ENCODE measurements around the gene POLR2I. TPM values are rescaled to one million over a fixed set of nuclear protein-coding genes. Genes with fewer than 3 reads are reported as not detected.

POLR2I gene
- 10 to 100 TPM; 86.8 to 87.4 TPM for total RNA-seq

DNA sequence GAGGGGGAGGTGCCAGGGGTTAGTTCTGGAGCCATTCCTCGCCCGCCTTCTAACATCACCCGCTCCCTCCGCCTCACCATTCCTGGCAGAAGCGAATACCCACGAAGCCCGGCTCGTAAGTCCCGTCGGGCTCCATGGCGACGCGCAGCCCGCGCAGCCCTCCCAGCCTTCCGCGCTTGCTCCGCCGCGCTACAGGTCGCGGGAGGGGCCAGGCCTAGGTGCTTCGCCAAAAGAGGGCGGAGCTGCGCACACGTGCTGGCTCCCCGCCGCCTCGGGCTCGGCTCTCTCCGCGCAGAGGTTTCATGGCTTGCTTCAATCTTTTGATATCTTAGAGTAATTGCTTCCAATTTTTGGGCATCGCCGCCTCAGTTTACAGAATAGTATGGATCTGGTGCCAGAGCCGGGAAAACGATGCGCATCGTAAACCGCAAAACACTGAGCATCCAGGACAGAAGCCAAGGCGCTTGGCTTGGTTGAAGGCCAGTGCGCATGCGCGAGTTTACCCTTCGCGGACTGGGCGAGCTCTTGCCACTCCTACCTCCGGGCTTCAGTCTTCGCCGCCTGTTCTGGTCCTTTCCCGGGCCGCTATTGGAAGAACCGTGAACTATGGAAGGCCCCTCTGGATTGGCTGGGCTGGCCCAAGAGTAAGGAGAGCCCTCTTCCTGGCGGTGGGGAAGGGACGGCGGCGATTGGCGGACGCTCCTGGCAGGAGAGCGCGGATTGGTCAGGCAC lies at the start of gene POLR2I:
POLR2I (minus strand) TSS at position 155 of the 732 bp plus-strand sequence; CDS start at position 136, 19 bp downstream.
- H3K27ac Mint-ChIP-seq = peak within 1 kb of the TSS; percentile 91
- peaks cover 30% of the 10 kb centered on the region for H3K4me1 Mint-ChIP-seq (ENCODE audit: low read depth)
- H3K27me3 Mint-ChIP-seq (ENCODE audit: low read depth) = no peaks in the 10 kb centered on the region
- DNase-seq = peak; percentile 99
- H3K36me3 Mint-ChIP-seq (ENCODE audit: low read depth) = peaks cover 22% of the 10 kb centered on the region
- intact Hi-C loops (cut with micrococcal nuclease) = loop anchor here (1.0 to 10.0 kb wide), 11 partner anchors 13 to 660 kb away; partner anchors contain the start of genes ALKBH6, CAPNS1, KMT2B and LIN37
- H3K9me3 Mint-ChIP-seq = no peaks in the 10 kb centered on the region
- H3K4me3 Mint-ChIP-seq = peak within 1 kb of the TSS; percentile 99
- CTCF ChIA-PET = interaction anchor here (0.9 kb wide), 1 partner anchor 13 kb away, joined by 5 read pairs; no protein-coding TSS in a partner anchor

DNA sequence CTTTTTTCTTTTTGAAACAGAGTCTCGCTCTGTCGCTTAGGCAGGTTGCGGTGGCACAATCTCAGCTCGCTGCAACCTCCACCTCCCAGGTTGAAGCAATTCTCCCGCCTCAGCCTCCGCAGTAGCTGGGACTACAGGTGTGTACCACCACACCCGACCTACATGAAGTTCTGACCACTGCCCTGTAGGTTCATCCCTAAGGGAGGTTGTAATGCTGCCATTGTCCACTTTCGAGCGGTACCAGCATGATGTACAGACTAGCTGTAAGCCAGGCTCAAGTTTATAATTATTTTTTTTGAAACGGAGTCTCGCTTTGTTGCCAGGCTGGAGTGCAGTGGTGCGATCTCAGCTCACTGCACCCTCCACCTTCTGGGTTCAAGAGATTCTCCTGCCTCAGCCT lies 49.1 kb upstream of the POLR2I start:
- CTCF ChIA-PET = interaction anchor here (1.2 kb wide), 1 partner anchor 36 kb away, joined by 3 read pairs; no protein-coding TSS in a partner anchor
- Mint-ChIP-seq H3K4me3 (no peak overlapping the region), H3K27me3 (ENCODE audit: low read depth) (no peaks in the 10 kb centered on the region), H3K36me3 (ENCODE audit: low read depth) (peaks cover 2% of the 10 kb centered on the region), H3K4me1 (ENCODE audit: low read depth) (no peaks in the 10 kb centered on the region), H3K9me3 (no peaks in the 10 kb centered on the region), H3K27ac (no peak overlapping the region)
- intact Hi-C loops (cut with micrococcal nuclease) = no loop called here
- no peak for DNase-seq

DNA sequence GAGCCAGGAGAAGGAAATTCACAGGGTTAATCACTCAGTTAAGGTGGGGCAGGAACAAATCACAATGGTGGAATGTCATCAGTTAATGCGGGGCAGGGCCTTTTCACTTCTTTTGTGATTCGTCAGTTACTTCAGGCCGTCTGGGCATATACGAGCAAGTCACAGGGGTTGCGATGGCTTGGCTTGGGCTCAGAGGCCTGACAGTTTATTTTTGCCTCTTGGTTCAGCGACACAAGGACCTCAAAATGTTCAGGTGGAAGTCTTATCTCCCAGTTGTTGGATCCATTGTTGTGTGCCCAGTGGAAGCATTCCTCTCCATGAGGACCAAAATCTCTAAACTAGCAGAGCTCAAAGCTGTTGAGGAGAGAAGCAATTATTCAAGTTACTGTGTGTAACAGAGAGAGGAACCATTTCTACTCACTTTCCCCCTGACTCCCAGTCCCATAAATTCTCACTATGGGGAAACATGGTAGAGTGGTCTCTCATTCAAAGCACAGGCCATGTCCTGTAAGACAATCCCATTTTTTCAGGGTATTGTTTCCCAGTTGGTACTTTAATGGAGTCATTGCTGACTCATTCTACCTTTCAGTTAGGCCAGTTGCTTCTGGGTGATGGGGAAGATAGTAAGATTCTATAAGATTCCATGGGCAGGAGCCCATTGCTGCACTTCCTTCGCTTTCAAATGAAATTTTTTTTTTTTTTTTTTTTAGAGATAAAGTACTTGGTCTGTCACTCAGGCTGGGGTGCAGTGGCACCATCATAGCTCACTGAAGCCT lies 46.3 kb upstream of the POLR2I start:
- Mint-ChIP-seq H3K9me3 (no peaks in the 10 kb centered on the region), H3K36me3 (ENCODE audit: low read depth) (peaks cover 2% of the 10 kb centered on the region), H3K27me3 (ENCODE audit: low read depth) (no peaks in the 10 kb centered on the region), H3K4me3 (no peak overlapping the region), H3K27ac (no peak overlapping the region), H3K4me1 (ENCODE audit: low read depth) (no peaks in the 10 kb centered on the region)
- no peak for DNase-seq
- intact Hi-C loops (cut with micrococcal nuclease) = no loop called here
- CTCF ChIA-PET = no interaction called here

GRCh38 chr19:36153126-36153525 lies 38.5 kb upstream of the POLR2I start:
- intact Hi-C loops (cut with micrococcal nuclease) = no loop called here
- H3K4me1 Mint-ChIP-seq (ENCODE audit: low read depth) = no peaks in the 10 kb centered on the region

DNA sequence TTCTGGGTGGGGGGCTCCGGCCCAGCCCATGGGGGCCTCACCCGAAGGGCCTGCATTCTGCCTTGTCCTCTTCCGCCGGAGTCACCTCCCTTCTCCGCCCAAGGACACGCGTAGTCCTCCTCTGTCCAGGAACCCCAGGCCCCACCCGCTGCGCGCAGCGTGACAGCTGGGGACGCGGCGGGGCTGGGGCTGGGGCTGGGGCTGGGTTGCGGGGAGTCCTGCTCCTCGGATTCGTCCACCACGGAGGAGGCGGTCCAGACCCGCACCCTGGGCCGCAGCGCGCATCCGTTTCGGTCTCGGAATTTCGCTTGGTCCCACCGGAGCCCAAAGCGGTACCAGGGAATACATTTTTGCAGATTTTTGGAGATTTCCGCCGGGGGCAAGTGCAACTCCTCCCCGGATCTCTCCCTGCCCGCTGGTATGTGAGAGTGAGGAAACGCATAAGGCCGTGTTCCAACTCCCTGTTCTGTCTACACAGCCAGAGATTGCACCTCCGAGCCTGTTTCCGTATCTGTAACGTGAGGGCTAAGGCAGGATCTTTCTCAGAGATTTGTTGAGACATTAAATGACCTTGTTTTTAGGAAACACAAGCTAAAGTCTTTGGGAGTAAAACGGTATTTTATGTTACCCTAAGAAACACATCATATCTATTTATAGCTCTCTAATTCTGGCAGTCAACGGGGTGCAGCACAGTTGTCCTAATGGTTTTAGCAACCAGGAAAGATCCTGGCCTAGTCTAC lies 37.8 kb upstream of the POLR2I start, which contains the start of gene COX7A1:
COX7A1 (minus strand) TSS at position 96 of the 740 bp plus-strand sequence; CDS start at position 56, 40 bp downstream.
- CTCF ChIA-PET = interaction anchor here (0.7 to 1.2 kb wide), 3 partner anchors 17 to 221 kb away, joined by 3 to 6 read pairs (median 3); no protein-coding TSS in a partner anchor
- H3K4me1 Mint-ChIP-seq (ENCODE audit: low read depth) = no peaks in the 10 kb centered on the region
- intact Hi-C loops (cut with micrococcal nuclease) = no loop called here
- DNase-seq = no peak
- no peak within 1 kb of the TSS for H3K4me3 Mint-ChIP-seq
- no peaks in the 10 kb centered on the region for H3K27me3 Mint-ChIP-seq (ENCODE audit: low read depth)
- H3K36me3 Mint-ChIP-seq (ENCODE audit: low read depth) = peaks cover 12% of the 10 kb centered on the region
- H3K27ac Mint-ChIP-seq = no peak within 1 kb of the TSS
- no peaks in the 10 kb centered on the region for H3K9me3 Mint-ChIP-seq

More at GRCh38 chr19:36153126-36153525, 38.5 kb upstream of the POLR2I start:
- H3K27ac Mint-ChIP-seq = no peak overlapping the region
- no peaks in the 10 kb centered on the region for H3K9me3 Mint-ChIP-seq
- H3K4me3 Mint-ChIP-seq = no peak overlapping the region
- CTCF ChIA-PET = interaction anchor here (0.7 to 0.9 kb wide), 2 partner anchors 17 to 222 kb away, joined by 3 to 6 read pairs; no protein-coding TSS in a partner anchor
- H3K36me3 Mint-ChIP-seq (ENCODE audit: low read depth) = peaks cover 12% of the 10 kb centered on the region
- DNase-seq = no peak
- no peaks in the 10 kb centered on the region for H3K27me3 Mint-ChIP-seq (ENCODE audit: low read depth)

- intact Hi-C loops (cut with micrococcal nuclease) = no loop called here
- H3K36me3 Mint-ChIP-seq (ENCODE audit: low read depth) = peaks cover 17% of the 10 kb centered on the region
- no peak overlapping the region for H3K27ac Mint-ChIP-seq
- no peaks in the 10 kb centered on the region for H3K9me3 Mint-ChIP-seq
- H3K4me3 Mint-ChIP-seq = no peak overlapping the region
- CTCF ChIA-PET = interaction anchor here (1.2 kb wide), 1 partner anchor 18 kb away, joined by 3 read pairs; no protein-coding TSS in a partner anchor
- DNase-seq = no peak
- no peaks in the 10 kb centered on the region for H3K4me1 Mint-ChIP-seq (ENCODE audit: low read depth)
- H3K27me3 Mint-ChIP-seq (ENCODE audit: low read depth) = no peaks in the 10 kb centered on the region
These were observed 37.3 kb upstream of the POLR2I start for GRCh38 chr19:36152019-36152351.

DNA sequence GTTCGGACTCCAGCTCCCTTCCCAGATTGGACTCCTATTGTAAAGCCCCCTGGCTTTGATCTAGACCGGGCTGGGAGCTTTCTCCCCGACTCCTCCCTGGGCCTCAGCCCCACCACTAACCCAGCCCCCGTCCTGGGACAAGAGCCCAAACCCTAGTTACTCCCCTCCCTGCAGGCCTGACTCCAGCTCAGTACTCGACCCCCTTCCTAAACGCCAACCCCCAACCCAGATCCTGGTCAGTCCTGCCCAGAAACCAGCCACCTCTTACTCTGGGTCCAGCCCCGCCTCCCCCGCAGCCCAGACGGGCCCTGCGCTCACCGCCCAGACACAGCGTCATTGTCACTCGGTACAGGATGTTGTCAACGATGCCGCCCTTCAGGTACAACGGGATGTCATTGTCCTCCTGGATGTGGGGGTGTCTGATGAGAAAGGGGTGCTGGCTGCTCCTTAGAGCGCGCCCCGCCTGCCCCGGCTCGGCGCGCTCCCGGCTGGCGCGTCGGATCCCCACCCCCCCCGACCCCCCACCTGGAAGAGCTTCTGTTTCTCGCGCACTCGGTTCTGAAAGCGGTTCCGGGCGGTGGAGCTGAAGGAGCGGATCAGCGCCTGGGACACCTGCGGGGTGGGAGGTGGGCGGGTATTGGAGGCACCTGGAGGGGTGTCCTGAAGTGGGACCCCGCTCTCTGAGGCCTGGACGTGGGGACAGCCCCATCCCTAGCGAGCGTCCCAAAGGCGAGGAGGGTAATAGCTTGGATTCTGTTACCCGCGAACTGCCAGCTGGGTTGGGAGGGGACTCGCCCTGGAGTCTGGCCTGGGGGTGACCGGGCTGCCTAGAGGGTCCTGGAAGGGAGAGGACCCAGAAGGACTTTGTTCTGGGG lies 36.7 kb upstream of the POLR2I start:
- intact Hi-C loops (cut with micrococcal nuclease) = no loop called here
- H3K4me1 Mint-ChIP-seq (ENCODE audit: low read depth) = no peaks in the 10 kb centered on the region
- H3K27me3 Mint-ChIP-seq (ENCODE audit: low read depth) = no peaks in the 10 kb centered on the region
- DNase-seq = no peak
- H3K4me3 Mint-ChIP-seq = no peak overlapping the region
- CTCF ChIA-PET = interaction anchor here (0.8 to 1.2 kb wide), 2 partner anchors 19 to 45 kb away, joined by 3 read pairs; no protein-coding TSS in a partner anchor
- H3K36me3 Mint-ChIP-seq (ENCODE audit: low read depth) = peaks cover 20% of the 10 kb centered on the region
- no peaks in the 10 kb centered on the region for H3K9me3 Mint-ChIP-seq
- H3K27ac Mint-ChIP-seq = no peak overlapping the region

GRCh38 chr19:36150586-36150985 lies 35.9 kb upstream of the POLR2I start:
- intact Hi-C loops (cut with micrococcal nuclease) = no loop called here
- no peaks in the 10 kb centered on the region for H3K27me3 Mint-ChIP-seq (ENCODE audit: low read depth)
- H3K36me3 Mint-ChIP-seq (ENCODE audit: low read depth) = peaks cover 27% of the 10 kb centered on the region
- H3K4me1 Mint-ChIP-seq (ENCODE audit: low read depth) = no peaks in the 10 kb centered on the region
- no peak overlapping the region for H3K4me3 Mint-ChIP-seq
- no peak for DNase-seq
- CTCF ChIA-PET = interaction anchor here (0.8 kb wide), 1 partner anchor 46 kb away, joined by 3 read pairs; no protein-coding TSS in a partner anchor
- no peaks in the 10 kb centered on the region for H3K9me3 Mint-ChIP-seq
- no peak overlapping the region for H3K27ac Mint-ChIP-seq

DNA sequence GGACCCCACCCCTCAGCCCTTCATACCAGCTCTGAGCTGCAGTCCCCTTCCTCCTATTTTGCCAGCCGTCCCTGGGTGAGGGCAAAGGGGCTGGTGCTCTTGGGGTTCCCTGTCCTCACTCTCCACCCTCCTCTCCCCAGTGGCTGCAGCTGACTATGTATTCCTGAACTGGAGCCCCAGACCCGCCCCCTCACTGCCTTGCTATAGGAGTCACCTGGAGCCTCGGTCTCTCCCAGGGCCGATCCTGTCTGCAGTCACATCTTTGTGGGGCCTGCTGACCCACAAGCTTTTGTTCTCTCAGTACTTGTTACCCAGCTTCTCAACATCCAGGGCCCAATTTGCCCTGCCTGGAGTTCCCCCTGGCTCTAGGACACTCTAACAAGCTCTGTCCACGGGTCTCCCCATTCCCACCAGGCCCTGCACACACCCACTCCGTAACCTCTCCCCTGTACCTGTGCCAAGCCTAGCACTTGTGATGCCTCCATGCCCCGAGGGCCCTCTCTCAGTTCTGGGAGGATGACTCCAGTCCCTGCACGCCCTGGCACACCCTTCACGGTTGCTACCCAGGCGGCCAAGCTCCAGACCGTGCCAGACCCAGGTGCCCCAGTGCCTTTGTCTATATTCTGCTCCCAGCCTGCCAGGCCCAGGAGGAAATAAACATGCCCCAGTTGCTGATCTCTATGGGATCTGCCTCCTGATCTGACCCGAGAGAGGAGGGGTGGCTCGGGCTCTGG lies 35.2 kb upstream of the POLR2I start:
- Mint-ChIP-seq H3K4me3 (no peak overlapping the region), H3K36me3 (ENCODE audit: low read depth) (peaks cover 29% of the 10 kb centered on the region), H3K27ac (peak overlapping the region; percentile 2), H3K9me3 (no peaks in the 10 kb centered on the region), H3K4me1 (ENCODE audit: low read depth) (no peaks in the 10 kb centered on the region), H3K27me3 (ENCODE audit: low read depth) (no peaks in the 10 kb centered on the region)
- intact Hi-C loops (cut with micrococcal nuclease) = loop anchor here (10.0 kb wide), 1 partner anchor 405 kb away; the partner anchor contains the start of genes IGFLR1, LIN37, PSENEN and U2AF1L4
- no peak for DNase-seq
- CTCF ChIA-PET = interaction anchor here (0.6 kb wide), 1 partner anchor 26 kb away, joined by 3 read pairs; no protein-coding TSS in a partner anchor

GRCh38 chr19:36144624-36145023 lies 29.9 kb upstream of the POLR2I start:
- no peak overlapping the region for H3K27ac Mint-ChIP-seq
- intact Hi-C loops (cut with micrococcal nuclease) = loop anchor here (5.0 to 10.0 kb wide), 2 partner anchors 400 to 432 kb away; partner anchors contain the start of genes IGFLR1, LIN37, PSENEN and U2AF1L4
- H3K9me3 Mint-ChIP-seq = no peaks in the 10 kb centered on the region
- H3K4me1 Mint-ChIP-seq (ENCODE audit: low read depth) = peaks cover 10% of the 10 kb centered on the region
- CTCF ChIA-PET = no interaction called here
- peaks cover 38% of the 10 kb centered on the region for H3K36me3 Mint-ChIP-seq (ENCODE audit: low read depth)
- H3K4me3 Mint-ChIP-seq = no peak overlapping the region
- DNase-seq = no peak
- no peaks in the 10 kb centered on the region for H3K27me3 Mint-ChIP-seq (ENCODE audit: low read depth)

Measured in activated naive CD4-positive, alpha-beta T cell treated with anti-CD3 and anti-CD28 coated beads for 36 hours (primary cell).